NCI-H2107 (cell line): ENCODE data around the gene FLT3.
"Not testable (repeated sequence)": the region's sequence is repeated elsewhere in the genome, so short reads cannot be mapped to it uniquely, and the experiment has no call there.

Source experiments
- DNase-seq: peaks from one replicate; lab custom pipeline; 2025; lab: John Stamatoyannopoulos, UW

The FLT3 gene

GRCh38 chr13:27972478-27972820 is 127.9 kb downstream of the FLT3 start:
- DNase-seq, result no peak

- DNase-seq, result no peak
Measured at GRCh38 chr13:27971776-27972477, 128.4 kb downstream of the FLT3 start.

GRCh38 chr13:27971236-27971645 is 129.1 kb downstream of the FLT3 start:
- DNase-seq, result no peak

GRCh38 chr13:27970382-27971235 is 129.8 kb downstream of the FLT3 start:
- DNase-seq, result no peak

GRCh38 chr13:27969866-27970229 is 130.5 kb downstream of the FLT3 start:
- no peak for DNase-seq

GRCh38 chr13:27969082-27969865 is 131.1 kb downstream of the FLT3 start, which contains the start of gene CDX2:
TSS of gene CDX2 (minus strand) at chr13:27969315. CDS start at chr13:27969006, 309 bp downstream.
- no peak for DNase-seq

GRCh38 chr13:27968316-27969081 is 131.9 kb downstream of the FLT3 start:
- DNase-seq, result no peak

GRCh38 chr13:27967736-27968315 is 132.6 kb downstream of the FLT3 start:
- DNase-seq, result no peak

GRCh38 chr13:27967203-27967735 is 133.1 kb downstream of the FLT3 start:
- no peak for DNase-seq

- no peak for DNase-seq
Measured at GRCh38 chr13:27966641-27967202, 133.7 kb downstream of the FLT3 start.

- no peak for DNase-seq
Measured at GRCh38 chr13:27965740-27966640, 134.4 kb downstream of the FLT3 start.

- no peak for DNase-seq
Measured at GRCh38 chr13:27965343-27965739, 135.0 kb downstream of the FLT3 start.

- DNase-seq, result no peak
Measured at GRCh38 chr13:27964741-27965323, 135.5 kb downstream of the FLT3 start.

- DNase-seq, result not testable (repeated sequence)
Measured at GRCh38 chr13:27964206-27964605, 136.2 kb downstream of the FLT3 start.

GRCh38 chr13:27963491-27963890 is 136.9 kb downstream of the FLT3 start:
- no peak for DNase-seq

GRCh38 chr13:27962982-27963381 is 137.4 kb downstream of the FLT3 start:
- DNase-seq, result no peak

GRCh38 chr13:27962128-27962841 is 138.1 kb downstream of the FLT3 start:
- DNase-seq, result no peak

- no peak for DNase-seq
Measured at GRCh38 chr13:27961227-27962085, 138.9 kb downstream of the FLT3 start.
